HCT116 (cell line): ENCODE measurements around the gene RPTOR. TPM values are rescaled to one million over a fixed set of nuclear protein-coding genes. Genes with fewer than 3 reads are reported as not detected.

Experiments used
- ATAC-seq: fragments of 200-7000 bp; cut with Tn5 transposase; 2 replicates; pipeline ENCODE4 v1.9.1; 2020; ENCODE audit warnings: mild to moderate bottlenecking, moderate library complexity
- BruUV-seq: library from RNA; stranded (reverse); fragments of 400-500 nt; replicated peaks from 2 replicates; lab custom pipeline; 2021; lab: Mats Ljungman, UMichigan
- CTCF ChIA-PET: fragments of 300-600 bp; sonication (Branson Sonifier 250); formaldehyde crosslinking; loops from one replicate; lab custom pipeline; 2021; ENCODE audit warnings: antibody characterized with exemption; lab: Charles Lee
- POLR2A ChIA-PET: fragments of 300-600, 350-600 bp; sonication (Branson Sonifier 250); formaldehyde crosslinking; loops from one replicate; lab custom pipeline; 2021; ENCODE audit warnings: antibody characterized with exemption; lab: Charles Lee
- RAD21 ChIA-PET, 2 experiments: fragments of 300-600 bp; sonication (Branson Sonifier 250); formaldehyde crosslinking; loops; one replicate each; lab custom pipeline; 2023; ENCODE audit warnings: low total read pairs in 2 of 2; ENCODE audit not compliant: uncharacterized antibody in 2 of 2, unreplicated experiment in 2 of 2, low non-redundant PET in 1 of 2; lab: Charles Lee
- DNase-seq: peaks from one replicate; pipeline ENCODE4 v3.0.0-alpha.2; 2010; ENCODE audit warnings: low read depth, low spot score
- H2AFZ ChIP-seq: fragments of 200-600 bp; shearing (Covaris generic), sonication (generic); 2 replicates; pipeline ENCODE4 v1.6.1; 2017; ENCODE audit warnings: low read depth, mixed run types, mixed read lengths, antibody characterized with exemption, low read length; ENCODE audit not compliant: poor library complexity, severe bottlenecking
- H3K27ac ChIP-seq: 2 replicates; pipeline ENCODE4 v1.5.1; 2012; ENCODE audit warnings: low read depth, low read length
- H3K27me3 ChIP-seq: fragments of 200-600 bp; sonication (generic); 2 replicates; pipeline ENCODE4 v1.6.1; 2016; ENCODE audit warnings: mixed run types, low read length, mixed read lengths; ENCODE audit not compliant: insufficient read depth
- H3K36me3 ChIP-seq, 2 experiments: fragments of 200-500 bp in 1 of 2; fragments of 200-600 bp in 1 of 2; sonication (Bioruptor generic) in 1 of 2; sonication (generic) in 1 of 2; 2 replicates each; pipeline versions ENCODE4 v1.5.1 to v1.6.1; 2014 to 2016; ENCODE audit warnings: low read length in 2 of 2, inconsistent platforms in 1 of 2, mixed read lengths in 1 of 2, mixed run types in 1 of 2; ENCODE audit not compliant: insufficient read depth in 2 of 2, control insufficient read depth in 1 of 2
- H3K4me1 ChIP-seq, 2 experiments: fragments of 200-600 bp in 1 of 2; sonication (generic) in 1 of 2; 2 replicates each; pipeline versions ENCODE4 v1.5.1 to v1.6.1; 2012 to 2017; ENCODE audit warnings: low read length in 2 of 2, inconsistent platforms in 1 of 2, mild to moderate bottlenecking in 1 of 2, mixed read lengths in 1 of 2, mixed run types in 1 of 2, moderate library complexity in 1 of 2; ENCODE audit not compliant: insufficient read depth in 2 of 2, control insufficient read depth in 1 of 2
- H3K4me2 ChIP-seq: fragments of 200-600 bp; sonication (generic); 2 replicates; pipeline ENCODE4 v1.6.1; 2017; ENCODE audit warnings: mixed run types, low read length, mixed read lengths
- H3K4me3 ChIP-seq, 2 experiments: fragments of 200-600 bp in 1 of 2; sonication (generic) in 1 of 2; replicated peaks in 1 of 2; 2 replicates each; pipeline ENCODE4 v1.5.1; 2011 to 2016; ENCODE audit warnings: low read length in 2 of 2, control low read depth in 1 of 2, low read depth in 1 of 2, mild to moderate bottlenecking in 1 of 2, mixed read lengths in 1 of 2, mixed run types in 1 of 2
- H3K79me2 ChIP-seq: fragments of 200-600 bp; sonication (generic); 2 replicates; pipeline ENCODE4 v1.6.1; 2017; ENCODE audit warnings: mild to moderate bottlenecking, mixed run types, low read length, moderate library complexity, mixed read lengths; ENCODE audit not compliant: insufficient read depth
- H3K9ac ChIP-seq: fragments of 200-600 bp; sonication (generic); 2 replicates; pipeline ENCODE4 v1.6.1; 2016; ENCODE audit warnings: low read length, mixed read lengths
- H3K9me2 ChIP-seq: fragments of 200-600 bp; sonication (generic), shearing (Covaris generic); 2 replicates; pipeline ENCODE4 v1.6.1; 2017; ENCODE audit warnings: mixed run types, mild to moderate bottlenecking, moderate library complexity; ENCODE audit not compliant: insufficient read depth
- H3K9me3 ChIP-seq, 2 experiments: fragments of 200-500 bp in 1 of 2; fragments of 200-600 bp in 1 of 2; sonication (Bioruptor generic) in 1 of 2; sonication (generic) in 1 of 2; 2 replicates each; pipeline ENCODE4 v1.6.1; 2014 to 2017; ENCODE audit warnings: low read length in 2 of 2, mixed read lengths in 2 of 2, inconsistent platforms in 1 of 2, low read depth in 1 of 2, mild to moderate bottlenecking in 1 of 2, mixed run types in 1 of 2, moderate library complexity in 1 of 2; ENCODE audit not compliant: control insufficient read depth in 1 of 2, insufficient read depth in 1 of 2
- H4K20me1 ChIP-seq: fragments of 200-600 bp; sonication (generic), shearing (Covaris generic); 2 replicates; pipeline ENCODE4 v1.6.1; 2017; ENCODE audit warnings: mixed run types, mild to moderate bottlenecking, moderate library complexity; ENCODE audit not compliant: insufficient read depth
- CBX3 ChIP-seq: IDR thresholded peaks from 2 replicates; pipeline ENCODE4 v1.6.1; 2012; ENCODE audit warnings: low read depth
- CEBPB ChIP-seq: IDR thresholded peaks from 2 replicates; pipeline ENCODE4 v1.6.1; 2012; ENCODE audit warnings: low read depth
- ELF1 ChIP-seq: IDR thresholded peaks from 2 replicates; pipeline ENCODE4 v1.6.1; 2012; ENCODE audit warnings: low read depth, borderline replicate concordance
- EZH2 ChIP-seq: fragments of 200-600 bp; sonication (generic); IDR thresholded peaks from 2 replicates; pipeline ENCODE4 v1.6.1; 2017; ENCODE audit warnings: antibody characterized with exemption, mixed run types
- EZH2phosphoT487 ChIP-seq: fragments of 200-600 bp; IDR thresholded peaks from 2 replicates; pipeline ENCODE4 v1.6.1; 2018; ENCODE audit warnings: antibody characterized with exemption, borderline replicate concordance
- FOSL1 ChIP-seq: IDR thresholded peaks from 2 replicates; pipeline ENCODE4 v1.6.1; 2012; ENCODE audit warnings: low read depth
- POLR2A ChIP-seq: IDR thresholded peaks from 2 replicates; pipeline ENCODE4 v1.7.0; 2011; ENCODE audit warnings: borderline replicate concordance; ENCODE audit not compliant: insufficient read depth, insufficient read length; ENCODE audit errors: extremely low read depth
- RAD21 ChIP-seq: IDR thresholded peaks from 2 replicates; pipeline ENCODE4 v1.6.1; 2012; ENCODE audit warnings: low read depth, mild to moderate bottlenecking
- SRF ChIP-seq: IDR thresholded peaks from 2 replicates; pipeline ENCODE4 v1.6.1; 2012; ENCODE audit warnings: low read depth
- ZFX ChIP-seq: fragments of 450-650 bp; IDR thresholded peaks from 2 replicates; pipeline ENCODE4 v1.6.1; 2017
- ZNF274 ChIP-seq: fragments of 200-500 bp; sonication (Bioruptor generic); IDR thresholded peaks from 2 replicates; pipeline ENCODE4 v1.6.1; 2014; ENCODE audit warnings: mild to moderate bottlenecking, low read depth, low read length, inconsistent platforms
- intact Hi-C: fragments of 100-400 bp; cut with micrococcal nuclease; formaldehyde crosslinking; loops from 2 replicates; pipeline ENCODE4 v1.10.0; 2022
- total RNA-seq: library from RNA; stranded (reverse); gene quantifications from one replicate; pipeline ENCODE4 v1.2.1, GENCODE V29; 2021; ENCODE audit not compliant: unreplicated experiment
- TF ChIP-seq, protein P1 (sequence below), 3 experiments: fragments of 200-600 bp in 1 of 3; sonication (generic) in 1 of 3; IDR thresholded peaks in 2 of 3; conservative IDR thresholded peaks in 1 of 3; 2 replicates each; pipeline ENCODE4 v1.5.1; 2012 to 2017; ENCODE audit warnings: low read depth in 2 of 3, low read length in 2 of 3, antibody characterized with exemption in 1 of 3, borderline replicate concordance in 1 of 3, control low read depth in 1 of 3, mild to moderate bottlenecking in 1 of 3, mixed read lengths in 1 of 3, mixed run types in 1 of 3, moderate library complexity in 1 of 3; ENCODE audit not compliant: insufficient read depth in 1 of 3
- TF ChIP-seq, protein P2 (sequence below): IDR thresholded peaks from 2 replicates; pipeline ENCODE4 v1.6.1; 2012
- TF ChIP-seq, protein P3 (sequence below): IDR thresholded peaks from 2 replicates; pipeline ENCODE4 v1.6.1; 2012

The RPTOR gene
- total RNA-seq, 1 experiment from 2014 or later, result 69.5 TPM

DNA sequence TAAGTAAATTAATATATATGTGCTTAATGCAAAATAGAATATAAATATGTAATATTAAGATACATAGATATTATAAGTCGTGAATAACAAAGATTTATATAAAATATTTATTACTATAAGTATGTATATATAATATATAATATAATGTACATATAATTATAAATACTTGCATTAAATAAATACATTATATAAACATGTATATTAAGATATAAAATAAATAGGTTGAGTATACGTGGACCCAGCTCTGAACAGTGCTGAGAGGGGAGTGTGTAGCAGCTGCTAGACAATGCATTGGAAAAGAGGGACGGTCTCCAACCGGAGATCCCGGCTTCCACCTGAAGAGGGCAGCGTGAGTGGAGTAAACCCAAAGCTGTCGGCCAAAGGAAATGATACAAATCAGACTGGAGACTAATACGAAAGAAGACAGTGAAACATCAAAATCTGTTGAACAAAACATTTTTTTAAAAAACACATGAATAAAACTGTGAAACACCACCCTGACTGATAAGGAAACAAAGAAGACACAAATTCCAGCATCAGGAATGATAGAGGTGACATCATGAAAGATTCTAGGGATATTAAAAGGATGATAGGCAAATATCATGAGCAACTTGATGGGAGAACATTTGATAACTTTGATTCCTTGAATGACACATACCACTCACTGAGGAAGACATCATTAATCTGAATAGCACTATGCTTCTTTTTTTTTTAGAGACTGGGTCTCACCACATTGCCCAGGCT is 321.6 kb downstream of the RPTOR start:
- no peaks in the 10 kb centered on the region for H4K20me1 ChIP-seq
- ATAC-seq, result peak; percentile 95
- DNase-seq, result peak; percentile 37
- no peaks in the 10 kb centered on the region for H3K9me2 ChIP-seq
- no peak overlapping the region for H2AFZ ChIP-seq
- no TSS peak for BruUV-seq
- CTCF ChIA-PET, result interaction anchor here (0.6 to 2.8 kb wide), 7 partner anchors 10 to 104 kb away, joined by 3 to 32 read pairs (median 3); no protein-coding TSS in a partner anchor
- no peaks in the 10 kb centered on the region for H3K9me3 ChIP-seq
- H3K9ac ChIP-seq, result no peak overlapping the region
- no peak for TF ChIP-seq ZFX
- TF ChIP-seq, protein P1, sequence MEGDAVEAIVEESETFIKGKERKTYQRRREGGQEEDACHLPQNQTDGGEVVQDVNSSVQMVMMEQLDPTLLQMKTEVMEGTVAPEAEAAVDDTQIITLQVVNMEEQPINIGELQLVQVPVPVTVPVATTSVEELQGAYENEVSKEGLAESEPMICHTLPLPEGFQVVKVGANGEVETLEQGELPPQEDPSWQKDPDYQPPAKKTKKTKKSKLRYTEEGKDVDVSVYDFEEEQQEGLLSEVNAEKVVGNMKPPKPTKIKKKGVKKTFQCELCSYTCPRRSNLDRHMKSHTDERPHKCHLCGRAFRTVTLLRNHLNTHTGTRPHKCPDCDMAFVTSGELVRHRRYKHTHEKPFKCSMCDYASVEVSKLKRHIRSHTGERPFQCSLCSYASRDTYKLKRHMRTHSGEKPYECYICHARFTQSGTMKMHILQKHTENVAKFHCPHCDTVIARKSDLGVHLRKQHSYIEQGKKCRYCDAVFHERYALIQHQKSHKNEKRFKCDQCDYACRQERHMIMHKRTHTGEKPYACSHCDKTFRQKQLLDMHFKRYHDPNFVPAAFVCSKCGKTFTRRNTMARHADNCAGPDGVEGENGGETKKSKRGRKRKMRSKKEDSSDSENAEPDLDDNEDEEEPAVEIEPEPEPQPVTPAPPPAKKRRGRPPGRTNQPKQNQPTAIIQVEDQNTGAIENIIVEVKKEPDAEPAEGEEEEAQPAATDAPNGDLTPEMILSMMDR (IDR thresholded peaks at IDR 0.05 in 2 of 3, conservative IDR thresholded peaks at IDR 0.05 in 1 of 3; ENCODE audit: borderline replicate concordance in 1 of 3, insufficient read depth in 1 of 3, low read depth in 2 of 3, low read length in 2 of 3), result peak; percentile 73 to 86 (median 84); a peak in 5 of 6 replicates
- TF ChIP-seq RAD21, result peak; percentile 75
- TF ChIP-seq FOSL1, result no peak
- no peak overlapping the region for H3K4me2 ChIP-seq
- no peaks in the 10 kb centered on the region for H3K27me3 ChIP-seq
- RAD21 ChIA-PET, result no interaction called here
- H3K4me1 ChIP-seq, result no peaks in the 10 kb centered on the region
- H3K79me2 ChIP-seq, result no peaks in the 10 kb centered on the region
- H3K27ac ChIP-seq, result no peak overlapping the region
- POLR2A ChIA-PET, result no interaction called here
- intact Hi-C loops, result loop anchor here (2.0 to 5.0 kb wide), 3 partner anchors 25 to 111 kb away; no protein-coding TSS in a partner anchor
- no peak overlapping the region for H3K4me3 ChIP-seq
- no peaks in the 10 kb centered on the region for H3K36me3 ChIP-seq

DNA sequence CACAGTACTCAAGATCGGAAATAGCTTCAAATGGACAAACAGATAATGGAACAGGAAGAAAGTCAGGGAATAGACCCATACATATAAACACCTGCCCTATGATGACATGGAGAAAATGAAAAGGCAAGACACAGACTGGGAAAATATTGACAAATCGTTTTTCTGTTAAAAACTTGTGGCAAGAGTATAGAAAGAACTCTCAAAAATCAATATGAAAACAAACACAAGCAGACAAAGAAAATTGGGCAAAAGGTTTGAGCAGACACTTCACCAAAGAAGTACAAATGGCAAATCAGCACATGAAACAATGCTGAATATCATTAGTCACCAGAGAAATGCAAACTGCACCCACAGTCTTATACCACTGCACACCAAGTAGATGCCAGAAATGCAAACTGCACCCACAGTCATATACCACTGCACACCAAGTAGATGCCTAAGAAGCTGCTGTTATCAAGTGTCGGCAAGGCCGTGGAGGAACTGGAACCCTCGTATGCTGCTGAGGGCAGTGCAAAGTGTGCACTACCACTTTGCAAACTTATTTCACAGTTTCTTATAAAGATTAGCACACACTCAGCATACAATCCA is 323.5 kb downstream of the RPTOR start:
- ChIA-PET POLR2A (no interaction called here), RAD21 (no interaction called here), CTCF (no interaction called here)
- Histone ChIP-seq H3K79me2 (no peaks in the 10 kb centered on the region), H3K27ac (no peak overlapping the region), H3K27me3 (no peaks in the 10 kb centered on the region), H3K4me1 (peaks cover 0 to 2% of the 10 kb centered on the region in 2 experiments; a peak in 1 of 4 replicates), H3K9me3 (no peaks in the 10 kb centered on the region), H4K20me1 (no peaks in the 10 kb centered on the region), H3K4me2 (no peak overlapping the region), H3K9me2 (no peaks in the 10 kb centered on the region), H3K4me3 (no peak overlapping the region), H2AFZ (no peak overlapping the region), H3K36me3 (no peaks in the 10 kb centered on the region), H3K9ac (no peak overlapping the region)
- intact Hi-C loops, result loop anchor here (5.0 kb wide), 1 partner anchor 109 kb away; no protein-coding TSS in a partner anchor
- no peak for ATAC-seq
- no TSS peak for BruUV-seq
- DNase-seq, result no peak
- TF ChIP-seq CEBPB (no peak), ZNF274 (no peak), EZH2phosphoT487 (no peak), SRF (no peak), ZFX (no peak), CBX3 (no peak), ELF1 (no peak), POLR2A (no peak), EZH2 (no peak), FOSL1 (no peak)
- TF ChIP-seq, protein P2, sequence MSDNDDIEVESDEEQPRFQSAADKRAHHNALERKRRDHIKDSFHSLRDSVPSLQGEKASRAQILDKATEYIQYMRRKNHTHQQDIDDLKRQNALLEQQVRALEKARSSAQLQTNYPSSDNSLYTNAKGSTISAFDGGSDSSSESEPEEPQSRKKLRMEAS, result no peak
- TF ChIP-seq, protein P3, sequence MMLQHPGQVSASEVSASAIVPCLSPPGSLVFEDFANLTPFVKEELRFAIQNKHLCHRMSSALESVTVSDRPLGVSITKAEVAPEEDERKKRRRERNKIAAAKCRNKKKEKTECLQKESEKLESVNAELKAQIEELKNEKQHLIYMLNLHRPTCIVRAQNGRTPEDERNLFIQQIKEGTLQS, result no peak
